Measurements from ENCODE around the gene PLA2G2F. TPM values are rescaled to one million over a fixed set of nuclear protein-coding genes. Genes with fewer than 3 reads are reported as not detected.

PLA2G2F gene
- total RNA-seq, 1 experiment from 2014 or later, result not detected

- Histone ChIP-seq H3K27me3 (ENCODE audit: control insufficient read depth, insufficient read depth, low read length) (no peaks in the 10 kb centered on the region), H3K36me3 (replicated peaks; ENCODE audit: control insufficient read depth, insufficient read depth, low read length) (no peaks in the 10 kb centered on the region), H3K4me3 (ENCODE audit: insufficient read depth, low read depth, low read length) (no peak overlapping the region)
- no peak for DNase-seq
Measured at GRCh38 chr1:20108366-20109123, 30.6 kb upstream of the PLA2G2F start.

GRCh38 chr1:20109223-20109856 is 29.8 kb upstream of the PLA2G2F start:
- no peaks in the 10 kb centered on the region for H3K27me3 ChIP-seq (ENCODE audit: control insufficient read depth, insufficient read depth, low read length)
- DNase-seq, result no peak
- no peak overlapping the region for H3K4me3 ChIP-seq (ENCODE audit: insufficient read depth, low read depth, low read length)
- H3K36me3 ChIP-seq (replicated peaks; ENCODE audit: control insufficient read depth, insufficient read depth, low read length), result no peaks in the 10 kb centered on the region

GRCh38 chr1:20110679-20111078 is 28.4 kb upstream of the PLA2G2F start:
- H3K27me3 ChIP-seq (ENCODE audit: control insufficient read depth, insufficient read depth, low read length), result no peaks in the 10 kb centered on the region
- H3K36me3 ChIP-seq (replicated peaks; ENCODE audit: control insufficient read depth, insufficient read depth, low read length), result no peaks in the 10 kb centered on the region
- H3K4me3 ChIP-seq (ENCODE audit: insufficient read depth, low read depth, low read length), result no peak overlapping the region
- DNase-seq, result no peak

GRCh38 chr1:20111452-20111851 is 27.7 kb upstream of the PLA2G2F start:
- H3K27me3 ChIP-seq (ENCODE audit: control insufficient read depth, insufficient read depth, low read length), result no peaks in the 10 kb centered on the region; the same call in 1 of the 2 replicates
- no peaks in the 10 kb centered on the region for H3K36me3 ChIP-seq (replicated peaks; ENCODE audit: control insufficient read depth, insufficient read depth, low read length)
- DNase-seq, result no peak
- no peak overlapping the region for H3K4me3 ChIP-seq (ENCODE audit: insufficient read depth, low read depth, low read length)

DNA sequence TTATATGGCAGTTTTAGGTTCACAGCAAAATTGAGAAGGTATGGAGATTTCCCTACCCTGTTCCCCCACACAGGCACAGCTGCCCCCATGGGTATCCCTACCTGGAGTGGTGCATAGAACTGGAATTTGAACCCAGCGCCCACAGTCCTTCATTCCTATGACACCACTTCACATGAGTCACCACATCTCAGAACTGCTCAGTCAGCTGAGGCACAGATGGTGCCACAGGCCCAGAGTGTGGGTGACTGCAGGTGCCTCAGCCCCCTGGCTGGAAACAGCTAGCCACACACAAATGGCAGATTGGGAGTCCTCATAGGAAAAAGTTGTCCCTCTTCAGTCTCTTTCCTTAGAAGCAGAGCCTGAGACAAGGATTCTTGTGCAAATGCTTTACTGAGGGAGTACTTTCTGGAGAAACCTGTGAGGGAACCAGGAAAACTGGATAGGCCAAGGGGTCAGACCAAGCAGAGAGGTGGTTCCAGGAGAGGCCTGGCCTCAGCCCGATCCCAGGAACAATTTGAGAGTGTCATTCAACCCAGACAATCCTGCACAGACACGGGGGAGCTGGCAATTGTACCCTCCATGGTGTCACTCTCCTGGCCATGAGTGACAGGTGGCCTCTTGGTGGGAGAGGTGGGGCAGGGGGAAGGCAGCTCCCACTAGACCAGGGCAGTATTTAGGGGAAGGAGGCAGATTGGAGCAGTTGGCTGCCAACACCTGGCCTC is 26.7 kb upstream of the PLA2G2F start:
- Histone ChIP-seq H3K36me3 (replicated peaks; ENCODE audit: control insufficient read depth, insufficient read depth, low read length) (no peaks in the 10 kb centered on the region), H3K27me3 (ENCODE audit: control insufficient read depth, insufficient read depth, low read length) (no peaks in the 10 kb centered on the region; the same call in 1 of the 2 replicates), H3K4me3 (ENCODE audit: insufficient read depth, low read depth, low read length) (no peak overlapping the region)
- no peak for DNase-seq

DNA sequence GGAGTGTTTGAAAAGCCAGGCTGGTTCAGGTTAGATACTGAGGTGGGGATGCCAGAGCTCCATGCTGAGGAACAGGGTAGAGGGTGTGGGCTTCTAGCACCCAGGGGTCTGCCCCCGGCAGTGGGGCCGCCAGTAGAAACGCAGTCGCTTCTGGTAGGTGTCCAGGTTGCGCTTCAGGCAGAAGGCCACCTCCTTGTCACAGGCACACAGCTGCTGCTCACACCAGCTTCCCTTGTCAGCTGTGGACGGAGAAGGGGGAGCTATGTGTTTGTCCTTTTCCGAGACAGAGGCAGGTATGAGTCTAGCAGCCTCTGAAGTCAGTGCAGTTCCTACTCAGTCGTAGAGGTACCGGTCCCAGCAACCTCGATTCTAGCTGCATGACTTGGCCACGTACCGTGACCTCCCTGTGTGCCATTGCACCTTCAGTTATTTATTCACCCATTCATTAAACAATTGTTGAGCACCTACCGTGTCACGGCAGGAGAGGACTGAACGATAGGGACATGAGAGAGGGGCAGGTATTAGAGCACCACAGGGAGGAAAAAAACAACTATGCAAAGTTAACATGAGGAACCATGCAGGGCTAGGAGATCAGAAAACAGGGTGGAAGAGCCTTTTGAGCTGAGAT is 25.0 kb upstream of the PLA2G2F start:
- no peaks in the 10 kb centered on the region for H3K36me3 ChIP-seq (replicated peaks; ENCODE audit: control insufficient read depth, insufficient read depth, low read length)
- no peaks in the 10 kb centered on the region; the same call in 1 of the 2 replicates for H3K27me3 ChIP-seq (ENCODE audit: control insufficient read depth, insufficient read depth, low read length)
- DNase-seq, result no peak
- no peak overlapping the region for H3K4me3 ChIP-seq (ENCODE audit: insufficient read depth, low read depth, low read length)

DNA sequence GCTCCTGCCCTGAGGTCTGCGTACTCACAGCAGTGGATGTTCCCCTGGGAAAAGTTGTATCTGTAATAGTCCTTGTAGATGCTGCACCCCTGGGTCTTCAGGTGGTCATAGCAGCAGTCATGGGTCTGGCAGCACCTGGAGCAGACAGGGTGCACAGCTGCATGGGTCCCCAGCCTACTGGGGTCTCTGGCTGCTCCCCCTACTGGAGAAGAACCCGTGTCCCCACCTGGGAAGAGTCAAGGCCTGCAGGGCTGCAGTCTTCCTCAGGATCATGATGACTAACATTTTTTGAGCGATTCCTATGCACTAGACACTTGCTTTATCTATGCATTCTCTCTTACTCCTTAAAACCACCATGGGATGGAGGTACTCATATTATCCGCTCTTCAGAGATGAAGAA is 23.6 kb upstream of the PLA2G2F start:
- peak; percentile 68 for DNase-seq
- H3K27me3 ChIP-seq (ENCODE audit: control insufficient read depth, insufficient read depth, low read length), result no peaks in the 10 kb centered on the region; the same call in 1 of the 2 replicates
- no peak overlapping the region for H3K4me3 ChIP-seq (ENCODE audit: insufficient read depth, low read depth, low read length)
- no peaks in the 10 kb centered on the region for H3K36me3 ChIP-seq (replicated peaks; ENCODE audit: control insufficient read depth, insufficient read depth, low read length)

DNA sequence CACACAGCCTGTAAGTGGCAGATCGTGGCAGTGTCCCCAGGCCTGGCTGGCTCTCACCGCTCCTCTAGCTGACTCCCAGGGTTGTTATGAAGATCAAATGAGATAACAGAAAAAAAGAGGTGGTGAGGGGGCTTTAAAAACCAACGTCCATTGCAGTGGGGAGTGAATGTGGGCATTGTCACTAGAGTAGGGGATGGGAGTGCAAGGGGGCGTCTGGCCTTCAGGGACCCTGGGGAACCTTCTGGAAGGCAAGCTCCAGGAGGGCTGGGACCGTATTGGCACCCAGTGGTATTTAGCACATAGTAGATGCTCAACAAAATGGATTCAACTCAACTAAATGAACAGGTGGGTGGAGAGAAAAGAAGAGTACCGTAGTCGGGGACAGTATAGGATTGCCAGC is 23.2 kb upstream of the PLA2G2F start:
- no peak overlapping the region for H3K4me3 ChIP-seq (ENCODE audit: insufficient read depth, low read depth, low read length)
- no peak for DNase-seq
- no peaks in the 10 kb centered on the region for H3K36me3 ChIP-seq (replicated peaks; ENCODE audit: control insufficient read depth, insufficient read depth, low read length)
- H3K27me3 ChIP-seq (ENCODE audit: control insufficient read depth, insufficient read depth, low read length), result no peaks in the 10 kb centered on the region; the same call in 1 of the 2 replicates

- no peak for DNase-seq
- Histone ChIP-seq H3K36me3 (replicated peaks; ENCODE audit: control insufficient read depth, insufficient read depth, low read length) (no peaks in the 10 kb centered on the region), H3K27me3 (ENCODE audit: control insufficient read depth, insufficient read depth, low read length) (no peaks in the 10 kb centered on the region; the same call in 1 of the 2 replicates), H3K4me3 (ENCODE audit: insufficient read depth, low read depth, low read length) (no peak overlapping the region)
Measured at GRCh38 chr1:20117236-20117635, 21.9 kb upstream of the PLA2G2F start.

DNA sequence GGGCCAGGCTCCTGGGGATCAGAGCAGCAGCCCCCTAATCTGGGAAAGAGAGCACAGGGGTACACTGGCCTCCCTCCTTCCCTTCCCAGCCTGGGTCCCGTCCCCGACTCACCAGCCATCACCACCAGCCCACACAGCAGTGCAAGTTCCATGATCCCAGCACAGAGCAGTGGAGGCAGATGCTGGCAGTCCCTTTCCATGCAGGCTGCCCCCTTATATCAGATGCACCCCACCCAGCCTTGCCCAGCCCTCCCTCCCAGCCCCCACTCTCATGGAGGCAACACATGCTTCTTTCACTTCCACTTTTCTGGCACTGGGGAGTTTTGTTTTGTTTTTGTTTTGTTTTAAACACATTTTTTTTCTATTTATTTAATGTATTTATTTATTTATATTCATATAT is 19.8 kb upstream of the PLA2G2F start, which contains the start of gene PLA2G2D:
Gene PLA2G2D, minus strand, starts transcription at position 190 of the 400 bp plus-strand sequence. Its CDS starts 38 bp downstream, at position 152.
- DNase-seq, result no peak
- Histone ChIP-seq H3K36me3 (replicated peaks; ENCODE audit: control insufficient read depth, insufficient read depth, low read length) (no peaks in the 10 kb centered on the region), H3K27me3 (ENCODE audit: control insufficient read depth, insufficient read depth, low read length) (no peaks in the 10 kb centered on the region; the same call in 1 of the 2 replicates), H3K4me3 (ENCODE audit: insufficient read depth, low read depth, low read length) (no peak within 1 kb of the TSS)

DNA sequence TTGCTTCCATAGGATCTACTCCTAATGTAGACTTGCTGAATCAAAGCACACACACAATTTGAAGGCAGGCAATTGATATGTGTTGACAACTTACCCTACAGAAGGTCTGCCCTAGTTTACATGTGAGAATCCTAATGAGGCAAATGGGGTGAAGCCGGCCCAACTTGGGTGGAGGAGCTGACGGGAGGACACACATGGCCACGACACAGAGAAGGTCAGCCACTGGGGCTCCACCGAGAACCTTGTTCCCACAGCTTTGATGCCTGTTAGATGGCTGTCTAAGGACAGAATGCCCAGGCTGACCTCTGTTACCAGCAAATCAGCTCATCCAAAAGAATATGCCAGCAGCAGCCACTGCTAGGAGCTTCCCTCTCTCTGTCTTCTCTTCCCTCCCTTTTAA is 18.3 kb upstream of the PLA2G2F start:
- no peaks in the 10 kb centered on the region for H3K36me3 ChIP-seq (replicated peaks; ENCODE audit: control insufficient read depth, insufficient read depth, low read length)
- no peak for DNase-seq
- H3K4me3 ChIP-seq (ENCODE audit: insufficient read depth, low read depth, low read length), result no peak overlapping the region
- H3K27me3 ChIP-seq (ENCODE audit: control insufficient read depth, insufficient read depth, low read length), result no peaks in the 10 kb centered on the region; the same call in 1 of the 2 replicates

DNA sequence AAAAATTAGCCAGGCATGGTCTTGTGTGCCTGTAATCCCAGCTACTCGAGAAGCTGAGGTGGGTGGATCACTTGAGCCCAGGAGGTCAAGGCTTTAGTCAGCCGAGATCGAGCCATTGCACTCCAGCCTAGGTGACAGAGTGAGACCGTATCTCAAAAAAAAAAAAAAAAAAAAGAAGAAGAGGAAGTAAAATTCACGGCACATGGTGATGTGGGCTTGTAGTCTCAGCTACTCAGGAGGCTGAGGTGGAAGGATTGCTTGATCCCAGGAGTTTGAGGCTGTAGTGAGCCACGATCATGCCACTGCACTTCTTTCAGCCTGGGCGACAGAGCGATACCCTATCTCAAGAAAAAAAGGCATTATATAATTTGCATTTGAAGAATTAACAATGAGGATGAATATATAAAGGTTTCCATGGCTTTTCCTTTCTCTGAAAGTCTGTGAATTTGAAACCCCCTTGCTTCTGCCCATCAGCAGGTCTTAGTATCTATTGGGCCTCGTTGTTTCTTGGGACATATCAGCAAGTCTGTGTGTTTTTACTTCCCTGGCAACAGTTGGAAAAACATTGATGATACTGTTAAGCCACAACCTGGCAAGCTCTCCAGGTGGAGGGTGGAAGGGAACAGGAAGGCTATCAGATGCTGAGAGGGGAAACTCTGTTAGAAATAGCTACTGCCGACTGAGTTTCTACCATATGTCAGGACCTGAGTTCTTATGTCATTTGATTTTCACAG is 15.2 kb upstream of the PLA2G2F start:
- no peak for DNase-seq
- Histone ChIP-seq H3K4me3 (ENCODE audit: insufficient read depth, low read depth, low read length) (no peak overlapping the region), H3K27me3 (ENCODE audit: control insufficient read depth, insufficient read depth, low read length) (no peaks in the 10 kb centered on the region; the same call in 1 of the 2 replicates), H3K36me3 (replicated peaks; ENCODE audit: control insufficient read depth, insufficient read depth, low read length) (no peaks in the 10 kb centered on the region)

DNA sequence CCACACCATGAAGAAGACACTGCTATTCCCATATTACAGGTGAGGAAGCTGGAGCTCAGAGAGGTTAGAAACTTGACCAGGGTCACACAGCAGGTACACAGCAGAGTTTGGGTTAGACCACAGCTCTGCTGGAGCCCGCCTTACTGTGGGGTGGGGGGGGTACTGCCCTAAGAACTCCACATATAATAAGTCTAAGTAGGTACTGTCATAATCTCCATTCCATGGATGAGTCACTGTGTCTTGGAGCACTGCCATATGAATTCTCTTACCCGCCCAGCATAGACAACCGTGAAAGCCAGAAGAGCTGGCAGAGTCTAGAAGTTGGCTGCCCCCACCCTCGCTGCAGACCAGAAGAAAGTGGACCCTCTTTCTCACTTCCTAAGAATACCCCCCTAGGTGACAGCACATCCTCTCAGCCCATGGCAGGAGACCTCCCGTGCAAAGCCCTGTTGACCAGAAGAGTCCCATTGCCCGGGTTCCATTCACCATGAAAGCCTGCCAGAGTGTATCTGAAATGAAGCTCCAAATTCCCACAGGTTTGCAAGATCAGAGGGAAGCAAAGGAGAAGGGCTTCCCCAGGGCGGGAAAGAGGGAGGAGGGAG is 14.6 kb upstream of the PLA2G2F start:
- no peaks in the 10 kb centered on the region for H3K36me3 ChIP-seq (replicated peaks; ENCODE audit: control insufficient read depth, insufficient read depth, low read length)
- DNase-seq, result no peak
- H3K27me3 ChIP-seq (ENCODE audit: control insufficient read depth, insufficient read depth, low read length), result no peaks in the 10 kb centered on the region; the same call in 1 of the 2 replicates
- H3K4me3 ChIP-seq (ENCODE audit: insufficient read depth, low read depth, low read length), result no peak overlapping the region
